IMR-90 (cell line): Measurements from ENCODE around the gene MRPL10. TPM values are rescaled to one million over a fixed set of nuclear protein-coding genes. Genes with fewer than 3 reads are reported as not detected.

Experiments used
- ATAC-seq: fragments of 200-7000 bp; cut with Tn5 transposase; 2 replicates; pipeline ENCODE4 v1.9.1; 2020; ENCODE audit warnings: low read depth, mild to moderate bottlenecking, moderate library complexity
- BruUV-seq: library from RNA; stranded (reverse); fragments of 400-500 nt; replicated peaks from 2 replicates; lab custom pipeline; 2021; lab: Mats Ljungman, UMichigan
- CTCF ChIA-PET: fragments of 300-600 bp; formaldehyde crosslinking; extraction: SDS; loops from one replicate; lab custom pipeline; 2021; ENCODE audit warnings: antibody characterized with exemption; lab: Yijun Ruan, JAX
- POLR2A ChIA-PET: fragments of 300-600 bp; sonication (Branson Sonifier 250); formaldehyde crosslinking; loops from one replicate; lab custom pipeline; 2022; ENCODE audit warnings: antibody characterized with exemption; ENCODE audit not compliant: unreplicated experiment; lab: Charles Lee
- DNase-seq: peaks from one replicate; pipeline ENCODE4 v3.0.0; 2013
- H2AFZ ChIP-seq: replicated peaks from 2 replicates; pipeline ENCODE3; 2013; ENCODE audit warnings: low read length, mild to moderate bottlenecking; ENCODE audit not compliant: poor library complexity
- H2AK5ac ChIP-seq: 2 replicates; pipeline ENCODE4 v1.6.1; 2013; ENCODE audit warnings: low read depth, low read length, inconsistent platforms
- H2AK9ac ChIP-seq: replicated peaks from 2 replicates; pipeline ENCODE3; 2013; ENCODE audit warnings: mild to moderate bottlenecking, low read depth, low read length, moderate library complexity; ENCODE audit not compliant: poor library complexity
- H2BK120ac ChIP-seq: 2 replicates; pipeline ENCODE4 v1.6.1; 2013; ENCODE audit warnings: low read depth, low read length, inconsistent platforms
- H2BK15ac ChIP-seq: 3 replicates; pipeline ENCODE4 v1.6.1; 2013; ENCODE audit warnings: low read depth, low read length, inconsistent platforms
- H2BK20ac ChIP-seq: 2 replicates; pipeline ENCODE4 v1.6.1; 2013; ENCODE audit warnings: low read depth, mild to moderate bottlenecking, inconsistent platforms, low read length, moderate library complexity
- H2BK5ac ChIP-seq: 2 replicates; pipeline ENCODE4 v1.6.1; 2013; ENCODE audit warnings: mild to moderate bottlenecking, low read depth, low read length, inconsistent platforms; ENCODE audit not compliant: poor library complexity, severe bottlenecking
- H3K14ac ChIP-seq: replicated peaks from 2 replicates; pipeline ENCODE4 v1.6.1; 2013; ENCODE audit warnings: low read depth, low read length, inconsistent platforms
- H3K18ac ChIP-seq: 2 replicates; pipeline ENCODE4 v1.6.1; 2013; ENCODE audit warnings: low read depth, low read length, control low read depth
- H3K23ac ChIP-seq: 2 replicates; pipeline ENCODE4 v1.6.1; 2013; ENCODE audit warnings: low read depth, low read length, inconsistent platforms
- H3K27ac ChIP-seq: 2 replicates; pipeline ENCODE4 v1.5.1; 2013; ENCODE audit warnings: mild to moderate bottlenecking, control low read depth, low read length; ENCODE audit not compliant: insufficient read depth
- H3K27me3 ChIP-seq: 2 replicates; pipeline ENCODE4 v1.6.1; 2013; ENCODE audit warnings: low read length; ENCODE audit not compliant: control insufficient read depth, insufficient read depth
- H3K36me3 ChIP-seq: 2 replicates; pipeline ENCODE4 v1.6.1; 2013; ENCODE audit warnings: low read length, mixed read lengths; ENCODE audit not compliant: control insufficient read depth, insufficient read depth
- H3K4ac ChIP-seq: 2 replicates; pipeline ENCODE4 v1.6.1; 2013; ENCODE audit warnings: low read depth, low read length, inconsistent platforms
- H3K4me1 ChIP-seq: 2 replicates; pipeline ENCODE4 v1.6.1; 2013; ENCODE audit warnings: low read length, mixed read lengths; ENCODE audit not compliant: control insufficient read depth, insufficient read depth
- H3K4me2 ChIP-seq: 2 replicates; pipeline ENCODE4 v1.6.1; 2013; ENCODE audit warnings: low read depth, mild to moderate bottlenecking, control low read depth, low read length, moderate library complexity
- H3K4me3 ChIP-seq: 2 replicates; pipeline ENCODE4 v1.5.1; 2013; ENCODE audit warnings: low read depth, mild to moderate bottlenecking, control low read depth, low read length, moderate library complexity; ENCODE audit not compliant: insufficient read depth
- H3K56ac ChIP-seq: 2 replicates; pipeline ENCODE4 v1.6.1; 2013; ENCODE audit warnings: low read length, inconsistent platforms; ENCODE audit not compliant: insufficient read depth; ENCODE audit errors: extremely low read depth
- H3K79me1 ChIP-seq, 2 experiments: 2 replicates each; pipeline ENCODE4 v1.6.1; 2013; ENCODE audit warnings: low read length in 2 of 2, inconsistent platforms in 1 of 2, low read depth in 1 of 2
- H3K9ac ChIP-seq: 2 replicates; pipeline ENCODE4 v1.6.1; 2013; ENCODE audit warnings: low read depth, low read length, control low read depth
- H3K9me1 ChIP-seq: 2 replicates; pipeline ENCODE4 v1.6.1; 2013; ENCODE audit warnings: low read length, inconsistent platforms; ENCODE audit not compliant: insufficient read depth
- H3K9me3 ChIP-seq: 2 replicates; pipeline ENCODE4 v1.6.1; 2013; ENCODE audit warnings: low read length; ENCODE audit not compliant: control insufficient read depth, insufficient read depth
- H4K20me1 ChIP-seq: 2 replicates; pipeline ENCODE4 v1.6.1; 2013; ENCODE audit warnings: low read length, inconsistent platforms; ENCODE audit not compliant: insufficient read depth
- H4K5ac ChIP-seq: 2 replicates; pipeline ENCODE4 v1.6.1; 2013; ENCODE audit warnings: mild to moderate bottlenecking, low read depth, low read length, control low read depth
- H4K8ac ChIP-seq, 2 experiments: 2 replicates each; pipeline ENCODE4 v1.6.1; 2013; ENCODE audit warnings: low read depth in 2 of 2, low read length in 2 of 2, control low read depth in 1 of 2, inconsistent platforms in 1 of 2
- H4K91ac ChIP-seq: 2 replicates; pipeline ENCODE4 v1.6.1; 2013; ENCODE audit warnings: low read depth, low read length, inconsistent platforms; ENCODE audit not compliant: insufficient read depth
- BHLHE40 ChIP-seq: fragments of 150-350 bp; IDR thresholded peaks from 2 replicates; pipeline ENCODE4 v1.6.1; 2016; ENCODE audit warnings: mild to moderate bottlenecking, low read depth, low read length
- CEBPB ChIP-seq: IDR thresholded peaks from 2 replicates; pipeline ENCODE4 v1.6.1; 2012; ENCODE audit warnings: low read depth, low read length, improper control_type of control experiment
- FOS ChIP-seq: fragments of 150-350 bp; IDR thresholded peaks from 2 replicates; pipeline ENCODE4 v1.6.1; 2016; ENCODE audit warnings: low read depth, low read length
- MAFK ChIP-seq: IDR thresholded peaks from 2 replicates; pipeline ENCODE4 v1.6.1; 2012; ENCODE audit warnings: low read depth, low read length, improper control_type of control experiment
- MAZ ChIP-seq: IDR thresholded peaks from 2 replicates; pipeline ENCODE4 v1.6.1; 2012; ENCODE audit warnings: low read depth, mild to moderate bottlenecking, low read length, improper control_type of control experiment, moderate library complexity, borderline replicate concordance
- MXI1 ChIP-seq: IDR thresholded peaks from 2 replicates; pipeline ENCODE4 v1.6.1; 2012; ENCODE audit warnings: low read depth, mild to moderate bottlenecking, low read length, moderate library complexity, borderline replicate concordance
- NFE2L2 ChIP-seq: fragments of 150-350 bp; IDR thresholded peaks from 2 replicates; pipeline ENCODE4 v1.6.1; 2016; ENCODE audit warnings: low read depth, mild to moderate bottlenecking, low read length
- RAD21 ChIP-seq: IDR thresholded peaks from 2 replicates; pipeline ENCODE4 v1.6.1; 2012; ENCODE audit warnings: low read length, improper control_type of control experiment
- RFX5 ChIP-seq: IDR thresholded peaks from 2 replicates; pipeline ENCODE4 v1.8.0; 2012; ENCODE audit warnings: low read depth, mild to moderate bottlenecking, low read length, moderate library complexity
- SMC3 ChIP-seq: fragments of 150-350 bp; IDR thresholded peaks from 2 replicates; pipeline ENCODE4 v1.6.1; 2016; ENCODE audit warnings: low read depth, mild to moderate bottlenecking, antibody characterized with exemption, low read length, moderate library complexity
- WGBS, 2 experiments: methylation state at CpG; one replicate each; pipeline versions ENCODE4 v1.1.5 to v1.1.7; 2013; ENCODE audit warnings: missing lambda C conversion rate in 2 of 2; ENCODE audit not compliant: insufficient read length in 1 of 2; ENCODE audit errors: extremely low coverage in 2 of 2; 5-methylcytosine and 5-hydroxymethylcytosine counted together
- dilution Hi-C: fragments of 300-500 bp; cut with HindIII; formaldehyde crosslinking; loops from one replicate; pipeline ENCODE4 v1.14.3; 2018; ENCODE audit warnings: low sequenced_read_pairs; ENCODE audit not compliant: unreplicated experiment
- in situ Hi-C: fragments of 300-500 bp; cut with MboI; formaldehyde crosslinking; loops from 3 replicates; pipeline ENCODE4 v1.14.3; 2019; ENCODE audit warnings: low sequenced_read_pairs, inconsistent platforms, mixed read lengths
- intact Hi-C: fragments of 100-400 bp; cut with micrococcal nuclease; formaldehyde crosslinking; loops from 2 replicates; pipeline ENCODE4 v1.10.0; 2022
- polyA plus RNA-seq, 3 experiments: library from polyadenylated mRNA; depleted of rRNA; stranded (reverse); fragments of >200 nt; gene quantifications; 2 replicates each; pipeline ENCODE4 v1.2.3, GENCODE V29; 2012; ENCODE audit warnings: low replicate concordance in 1 of 3
- total RNA-seq: library from RNA; depleted of rRNA; stranded (reverse); fragments of >200 nt; gene quantifications from 2 replicates; pipeline ENCODE4 v1.2.3, GENCODE V29; 2012
- TF ChIP-seq, protein P1 (sequence below): fragments of 150-350 bp; IDR thresholded peaks from 2 replicates; pipeline ENCODE4 v1.6.1; 2016; ENCODE audit warnings: low read depth, mild to moderate bottlenecking, low read length, moderate library complexity, borderline replicate concordance
- TF ChIP-seq, protein P2 (sequence below): fragments of 150-350 bp; IDR thresholded peaks from 2 replicates; pipeline ENCODE4 v1.6.1; 2017; ENCODE audit warnings: mild to moderate bottlenecking, antibody characterized with exemption, low read length, low read depth
- TF ChIP-seq, protein P3 (sequence below): conservative IDR thresholded peaks from 2 replicates; pipeline ENCODE4 v1.5.1; 2012; ENCODE audit warnings: mild to moderate bottlenecking, low read depth, low read length, improper control_type of control experiment

MRPL10 gene
- total and polyA plus RNA-seq, 2 of the 4 experiments (the other 2 are of a cell fraction) = 32.3 to 61.8 TPM

DNA sequence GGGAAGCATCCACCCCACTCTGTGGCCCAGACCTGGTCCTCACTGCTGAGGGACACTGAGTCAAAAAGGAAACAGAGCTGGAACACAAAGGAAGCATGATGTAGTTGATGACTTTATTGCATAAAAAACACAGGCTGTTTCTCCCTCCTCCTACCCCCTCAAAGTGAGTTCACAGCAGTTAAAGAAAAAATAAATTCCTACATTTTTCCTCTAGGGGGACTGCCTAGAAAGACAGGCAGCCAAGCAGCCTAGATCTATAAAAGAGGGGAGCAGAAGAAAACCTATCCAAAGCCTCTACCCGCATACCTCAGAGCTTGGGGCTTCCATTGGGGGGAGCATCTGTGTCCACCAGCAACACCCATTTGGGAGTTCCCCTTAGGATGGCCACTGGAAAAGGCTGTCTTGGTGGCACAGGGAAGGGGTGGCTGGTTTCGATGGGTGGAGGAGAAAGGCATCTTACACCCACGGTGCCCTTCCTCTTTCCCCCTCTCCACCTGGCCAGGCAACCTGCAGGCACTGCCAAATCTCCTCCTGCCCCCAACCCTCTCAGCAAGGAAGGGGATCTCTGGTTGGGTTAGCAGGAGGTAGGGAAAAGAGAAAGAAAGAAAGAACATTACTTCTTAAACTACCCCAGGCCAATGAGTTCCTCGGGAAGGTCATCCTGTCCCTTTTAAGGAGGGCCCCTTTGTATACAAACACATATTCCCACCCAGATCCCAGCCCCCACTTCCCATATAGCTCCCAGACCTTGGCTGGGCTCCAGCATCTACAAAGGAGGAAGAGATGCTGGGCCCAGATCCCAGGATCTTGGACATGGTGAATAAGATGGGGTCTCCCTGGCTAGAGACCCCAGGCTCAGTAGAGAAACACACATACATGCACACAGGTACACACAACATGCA is 13.7 kb upstream of the MRPL10 start:
- no peak overlapping the region for H3K56ac ChIP-seq
- ChIA-PET CTCF (interaction anchor here (0.7 to 1.8 kb wide), 4 partner anchors 41 to 46 kb away, joined by 3 to 6 read pairs (median 4); no protein-coding TSS in a partner anchor), POLR2A (no interaction called here)
- peaks cover 3% of the 10 kb centered on the region; the same call in 1 of the 2 replicates for H3K9me1 ChIP-seq
- ATAC-seq (no peak), DNase-seq (peak; percentile 18)
- H2AK9ac ChIP-seq = peak overlapping the region; percentile 19
- no peak overlapping the region for H2BK15ac ChIP-seq
- peaks cover 49% of the 10 kb centered on the region for H3K27me3 ChIP-seq
- H3K9me3 ChIP-seq = no peaks in the 10 kb centered on the region
- no peak overlapping the region for H4K91ac ChIP-seq
- intact Hi-C loops = loop anchor here (5.0 kb wide), 1 partner anchor 102 kb away; no protein-coding TSS in a partner anchor
- H3K18ac ChIP-seq = no peak overlapping the region
- H3K14ac ChIP-seq = no peak overlapping the region
- no peak overlapping the region for H3K23ac ChIP-seq
- no TSS peak for BruUV-seq
- no peak overlapping the region for H4K8ac ChIP-seq
- H4K20me1 ChIP-seq = no peaks in the 10 kb centered on the region
- peaks cover 4% of the 10 kb centered on the region; the same call in 1 of the 2 replicates for H3K4me1 ChIP-seq
- dilution Hi-C loops = no loop called here
- H2BK20ac ChIP-seq = no peak overlapping the region
- H2BK120ac ChIP-seq = no peak overlapping the region
- no peaks in the 10 kb centered on the region for H3K36me3 ChIP-seq
- H2AK5ac ChIP-seq = no peak overlapping the region
- no peak overlapping the region for H2AFZ ChIP-seq
- H3K4ac ChIP-seq = no peak overlapping the region
- in situ Hi-C loops = loop anchor here (5.0 kb wide), 2 partner anchors 47 to 172 kb away; no protein-coding TSS in a partner anchor
- no CpG with 5 or more reads among the region's 4 CpGs for WGBS, 2 experiments
- no peak overlapping the region for H3K4me2 ChIP-seq
- no peak overlapping the region for H3K9ac ChIP-seq
- H2BK5ac ChIP-seq = no peak overlapping the region
- no peak overlapping the region for H3K27ac ChIP-seq
- no peak overlapping the region for H4K5ac ChIP-seq
- peaks cover 7 to 13% of the 10 kb centered on the region in 2 experiments; a peak in 3 of 4 replicates for H3K79me1 ChIP-seq
- H3K4me3 ChIP-seq = no peak overlapping the region
- TF ChIP-seq, protein P1, sequence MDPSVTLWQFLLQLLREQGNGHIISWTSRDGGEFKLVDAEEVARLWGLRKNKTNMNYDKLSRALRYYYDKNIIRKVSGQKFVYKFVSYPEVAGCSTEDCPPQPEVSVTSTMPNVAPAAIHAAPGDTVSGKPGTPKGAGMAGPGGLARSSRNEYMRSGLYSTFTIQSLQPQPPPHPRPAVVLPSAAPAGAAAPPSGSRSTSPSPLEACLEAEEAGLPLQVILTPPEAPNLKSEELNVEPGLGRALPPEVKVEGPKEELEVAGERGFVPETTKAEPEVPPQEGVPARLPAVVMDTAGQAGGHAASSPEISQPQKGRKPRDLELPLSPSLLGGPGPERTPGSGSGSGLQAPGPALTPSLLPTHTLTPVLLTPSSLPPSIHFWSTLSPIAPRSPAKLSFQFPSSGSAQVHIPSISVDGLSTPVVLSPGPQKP = no peak
- no peak for TF ChIP-seq RAD21
- no peak for TF ChIP-seq FOS
- TF ChIP-seq, protein P2, sequence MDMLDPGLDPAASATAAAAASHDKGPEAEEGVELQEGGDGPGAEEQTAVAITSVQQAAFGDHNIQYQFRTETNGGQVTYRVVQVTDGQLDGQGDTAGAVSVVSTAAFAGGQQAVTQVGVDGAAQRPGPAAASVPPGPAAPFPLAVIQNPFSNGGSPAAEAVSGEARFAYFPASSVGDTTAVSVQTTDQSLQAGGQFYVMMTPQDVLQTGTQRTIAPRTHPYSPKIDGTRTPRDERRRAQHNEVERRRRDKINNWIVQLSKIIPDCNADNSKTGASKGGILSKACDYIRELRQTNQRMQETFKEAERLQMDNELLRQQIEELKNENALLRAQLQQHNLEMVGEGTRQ = no peak
- TF ChIP-seq BHLHE40 = no peak
- no peak for TF ChIP-seq RFX5
- TF ChIP-seq NFE2L2 = no peak
- TF ChIP-seq CEBPB = no peak
- TF ChIP-seq, protein P3, sequence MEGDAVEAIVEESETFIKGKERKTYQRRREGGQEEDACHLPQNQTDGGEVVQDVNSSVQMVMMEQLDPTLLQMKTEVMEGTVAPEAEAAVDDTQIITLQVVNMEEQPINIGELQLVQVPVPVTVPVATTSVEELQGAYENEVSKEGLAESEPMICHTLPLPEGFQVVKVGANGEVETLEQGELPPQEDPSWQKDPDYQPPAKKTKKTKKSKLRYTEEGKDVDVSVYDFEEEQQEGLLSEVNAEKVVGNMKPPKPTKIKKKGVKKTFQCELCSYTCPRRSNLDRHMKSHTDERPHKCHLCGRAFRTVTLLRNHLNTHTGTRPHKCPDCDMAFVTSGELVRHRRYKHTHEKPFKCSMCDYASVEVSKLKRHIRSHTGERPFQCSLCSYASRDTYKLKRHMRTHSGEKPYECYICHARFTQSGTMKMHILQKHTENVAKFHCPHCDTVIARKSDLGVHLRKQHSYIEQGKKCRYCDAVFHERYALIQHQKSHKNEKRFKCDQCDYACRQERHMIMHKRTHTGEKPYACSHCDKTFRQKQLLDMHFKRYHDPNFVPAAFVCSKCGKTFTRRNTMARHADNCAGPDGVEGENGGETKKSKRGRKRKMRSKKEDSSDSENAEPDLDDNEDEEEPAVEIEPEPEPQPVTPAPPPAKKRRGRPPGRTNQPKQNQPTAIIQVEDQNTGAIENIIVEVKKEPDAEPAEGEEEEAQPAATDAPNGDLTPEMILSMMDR = peak; percentile 37
- TF ChIP-seq MXI1 = no peak
- no peak for TF ChIP-seq MAFK
- no peak for TF ChIP-seq MAZ
- 0 out of 2 replicates have a peak, but pooled peaks have one; percentile 9 for TF ChIP-seq SMC3
